HFFc6 (cell line): ENCODE data around the gene HOXD11. TPM values are rescaled to one million over a fixed set of nuclear protein-coding genes. Genes with fewer than 3 reads are reported as not detected.

ENCODE experiments used
- DNase-seq: peaks from one replicate; pipeline ENCODE4 v3.0.0-alpha.2; 2018
- H3K27ac Mint-ChIP-seq: 2 replicates; pipeline ENCODE4 v1.8.0; 2020; ENCODE audit warnings: mild to moderate bottlenecking, mixed read lengths
- H3K27me3 Mint-ChIP-seq: 2 replicates; pipeline ENCODE4 v1.8.0; 2021; ENCODE audit warnings: mild to moderate bottlenecking, moderate library complexity, mixed read lengths; ENCODE audit not compliant: insufficient read depth
- H3K36me3 Mint-ChIP-seq: 2 replicates; pipeline ENCODE4 v1.8.0; 2021; ENCODE audit warnings: low read depth, mixed read lengths
- H3K4me1 Mint-ChIP-seq: 2 replicates; pipeline ENCODE4 v1.8.0; 2020; ENCODE audit warnings: low read depth, mixed read lengths
- H3K4me3 Mint-ChIP-seq: 2 replicates; pipeline ENCODE4 v1.8.0; 2020; ENCODE audit warnings: mild to moderate bottlenecking, moderate library complexity, mixed read lengths
- H3K9me3 Mint-ChIP-seq: 2 replicates; pipeline ENCODE4 v1.8.0; 2020; ENCODE audit warnings: mild to moderate bottlenecking, mixed read lengths
- CTCF ChIP-seq: fragments of 200-600 bp; sonication (generic); IDR thresholded peaks from 2 replicates; pipeline ENCODE4 v1.5.0; 2021; ENCODE audit warnings: antibody characterized with exemption, mild to moderate bottlenecking
- total RNA-seq, 6 experiments: library from RNA; stranded (reverse); fragmentation: NEBNext Ultra II Directional; extraction: Animal tissue kit (Norgen Biotek cat#: 25700); gene quantifications; 2 replicates in 1 of 6; 3 replicates in 5 of 6; pipeline ENCODE4 v1.2.3, GENCODE V29; 2021

Gene HOXD11
- total RNA-seq, 6 experiments from 2014 or later, result 6.0 to 10.2 (median 7.6) TPM

GRCh38 chr2:176075481-176075880 lies 31.6 kb upstream of the HOXD11 start:
- no peak for DNase-seq
- no peak overlapping the region for H3K27ac Mint-ChIP-seq
- peaks cover 7% of the 10 kb centered on the region for H3K4me1 Mint-ChIP-seq
- no peaks in the 10 kb centered on the region for H3K36me3 Mint-ChIP-seq
- no peaks in the 10 kb centered on the region for H3K9me3 Mint-ChIP-seq
- TF ChIP-seq CTCF, result no peak
- peak overlapping the region; percentile 33; the same call in 1 of the 2 replicates for H3K4me3 Mint-ChIP-seq
- peaks cover 46% of the 10 kb centered on the region for H3K27me3 Mint-ChIP-seq

- no peak for TF ChIP-seq CTCF
- H3K27me3 Mint-ChIP-seq, result peaks cover 44% of the 10 kb centered on the region
Measured at GRCh38 chr2:176076063-176076462, 31.0 kb upstream of the HOXD11 start.

DNA sequence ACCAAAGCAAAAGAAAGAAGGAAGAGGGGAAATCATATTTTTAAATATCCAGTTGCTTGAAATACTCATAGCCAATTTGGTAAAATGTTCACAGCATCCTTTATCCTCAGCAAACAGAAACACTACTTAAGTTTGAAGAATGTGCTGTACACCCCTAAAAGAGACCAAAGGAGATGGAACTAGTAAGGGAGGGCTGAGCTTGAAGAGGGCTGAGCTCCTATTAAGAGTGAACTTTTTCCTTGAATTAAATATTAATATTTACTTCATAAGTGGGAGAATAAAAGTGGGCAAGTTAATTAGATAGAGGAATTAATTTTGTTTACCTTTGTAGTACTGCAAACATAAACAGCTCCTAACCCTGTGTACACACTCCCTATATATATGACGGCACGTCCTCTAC lies 30.3 kb upstream of the HOXD11 start:
- peaks cover 8% of the 10 kb centered on the region; the same call in 1 of the 2 replicates for H3K36me3 Mint-ChIP-seq
- H3K4me1 Mint-ChIP-seq, result peaks cover 7% of the 10 kb centered on the region
- H3K4me3 Mint-ChIP-seq, result no peak overlapping the region
- no peak for TF ChIP-seq CTCF
- no peak for DNase-seq
- H3K27me3 Mint-ChIP-seq, result peaks cover 48% of the 10 kb centered on the region
- H3K9me3 Mint-ChIP-seq, result peaks cover 10% of the 10 kb centered on the region
- no peak overlapping the region for H3K27ac Mint-ChIP-seq

More at GRCh38 chr2:176076063-176076462, 31.0 kb upstream of the HOXD11 start:
- DNase-seq, result no peak
- Mint-ChIP-seq H3K36me3 (peaks cover 1% of the 10 kb centered on the region; the same call in 1 of the 2 replicates), H3K27ac (no peak overlapping the region), H3K4me3 (no peak overlapping the region; the same call in 1 of the 2 replicates), H3K9me3 (peaks cover 3% of the 10 kb centered on the region), H3K4me1 (peaks cover 7% of the 10 kb centered on the region)

DNA sequence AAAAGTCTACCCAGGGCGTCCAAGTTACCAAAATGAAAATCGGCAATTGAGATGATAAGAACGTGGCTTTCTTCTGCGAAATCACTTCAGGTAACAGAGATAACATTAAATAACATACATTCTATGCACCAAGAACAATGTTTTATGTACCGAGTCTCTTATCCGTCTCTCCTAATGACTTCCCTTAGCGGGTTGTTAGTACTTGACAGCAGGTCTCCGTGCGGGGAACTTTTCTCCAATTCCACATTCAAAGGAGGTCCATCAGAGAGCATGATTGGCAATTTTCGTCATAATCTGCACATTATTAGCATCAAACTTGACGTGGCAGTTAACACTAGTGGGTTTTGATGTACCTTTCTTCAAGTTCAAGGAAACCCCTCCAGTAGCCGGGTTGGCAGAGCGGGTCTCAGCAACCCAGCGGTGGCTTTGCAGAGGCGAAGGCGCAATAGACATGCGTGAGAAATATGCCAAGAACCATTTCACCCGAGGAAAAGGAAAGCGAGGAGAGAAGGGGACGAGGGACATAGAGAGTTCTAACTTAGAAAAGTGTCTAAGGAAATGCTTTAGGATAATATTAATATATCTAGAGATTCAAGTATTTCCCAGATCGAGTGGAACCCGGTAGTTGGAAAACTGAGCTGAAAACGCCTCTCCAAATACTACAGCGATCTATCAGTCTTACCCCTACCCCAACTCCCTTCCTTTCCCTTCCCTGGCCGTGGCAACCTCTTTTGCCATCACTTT lies 28.4 kb upstream of the HOXD11 start:
- H3K9me3 Mint-ChIP-seq, result peaks cover 25% of the 10 kb centered on the region
- no peak overlapping the region for H3K27ac Mint-ChIP-seq
- peak overlapping the region; percentile 84 for H3K4me3 Mint-ChIP-seq
- TF ChIP-seq CTCF, result no peak
- peaks cover 12% of the 10 kb centered on the region for H3K36me3 Mint-ChIP-seq
- peaks cover 57% of the 10 kb centered on the region for H3K27me3 Mint-ChIP-seq
- H3K4me1 Mint-ChIP-seq, result peaks cover 7% of the 10 kb centered on the region
- no peak for DNase-seq

GRCh38 chr2:176079285-176079830 lies 27.7 kb upstream of the HOXD11 start:
- no peak for DNase-seq
- H3K9me3 Mint-ChIP-seq, result peaks cover 30% of the 10 kb centered on the region
- TF ChIP-seq CTCF, result no peak
- H3K27ac Mint-ChIP-seq, result no peak overlapping the region
- H3K4me3 Mint-ChIP-seq, result peak overlapping the region; percentile 84
- peaks cover 10% of the 10 kb centered on the region for H3K4me1 Mint-ChIP-seq
- peaks cover 12% of the 10 kb centered on the region for H3K36me3 Mint-ChIP-seq
- peaks cover 61% of the 10 kb centered on the region for H3K27me3 Mint-ChIP-seq
